Tongue (tissue), 2 donors: ENCODE measurements around the gene KLF2. TPM values are rescaled to one million over a fixed set of nuclear protein-coding genes. Genes with fewer than 3 reads are reported as not detected.
A peak's percentile ranks its signal among the peaks of the same experiment; 100 is the strongest.
"Not testable (repeated sequence)": the region's sequence is repeated elsewhere in the genome, so short reads cannot be mapped to it uniquely, and the experiment has no call there.

Experiments
- DNase-seq: peaks from one replicate; pipeline ENCODE4 v3.0.0-alpha.2; 2015
- total RNA-seq: library from RNA; depleted of rRNA; stranded (reverse); fragments of >200 nt; gene quantifications from one replicate; pipeline ENCODE4 v1.2.3, GENCODE V29; 2014

KLF2 gene
- total RNA-seq, 1 donor from 2014 or later = 14.2 TPM

- DNase-seq = peak; percentile 48
Observed at GRCh38 chr19:16338470-16339360, 14.1 kb downstream of the KLF2 start.

DNA sequence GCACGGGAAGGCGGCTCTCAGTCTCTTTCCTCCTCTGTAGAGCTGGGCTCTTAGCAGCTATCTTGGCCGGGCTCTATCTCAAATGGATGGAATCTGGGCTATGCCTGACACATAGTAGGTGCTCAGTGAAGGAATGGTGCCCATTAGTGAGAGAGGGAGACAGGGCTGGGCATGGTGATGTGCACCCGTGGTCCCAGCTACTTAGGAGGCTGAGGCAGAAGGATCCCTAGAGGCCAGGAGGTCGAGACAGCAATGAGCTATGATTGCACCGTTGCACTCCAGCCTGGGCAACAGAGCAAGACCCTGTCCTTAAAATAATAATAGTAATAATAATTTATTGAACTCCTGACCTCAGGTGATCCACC lies 14.7 kb downstream of the KLF2 start:
- DNase-seq = no peak

- DNase-seq = no peak
Observed at GRCh38 chr19:16340092-16340491, 15.5 kb downstream of the KLF2 start.

- DNase-seq = no peak
Observed at GRCh38 chr19:16340654-16341053, 16.0 kb downstream of the KLF2 start.

DNA sequence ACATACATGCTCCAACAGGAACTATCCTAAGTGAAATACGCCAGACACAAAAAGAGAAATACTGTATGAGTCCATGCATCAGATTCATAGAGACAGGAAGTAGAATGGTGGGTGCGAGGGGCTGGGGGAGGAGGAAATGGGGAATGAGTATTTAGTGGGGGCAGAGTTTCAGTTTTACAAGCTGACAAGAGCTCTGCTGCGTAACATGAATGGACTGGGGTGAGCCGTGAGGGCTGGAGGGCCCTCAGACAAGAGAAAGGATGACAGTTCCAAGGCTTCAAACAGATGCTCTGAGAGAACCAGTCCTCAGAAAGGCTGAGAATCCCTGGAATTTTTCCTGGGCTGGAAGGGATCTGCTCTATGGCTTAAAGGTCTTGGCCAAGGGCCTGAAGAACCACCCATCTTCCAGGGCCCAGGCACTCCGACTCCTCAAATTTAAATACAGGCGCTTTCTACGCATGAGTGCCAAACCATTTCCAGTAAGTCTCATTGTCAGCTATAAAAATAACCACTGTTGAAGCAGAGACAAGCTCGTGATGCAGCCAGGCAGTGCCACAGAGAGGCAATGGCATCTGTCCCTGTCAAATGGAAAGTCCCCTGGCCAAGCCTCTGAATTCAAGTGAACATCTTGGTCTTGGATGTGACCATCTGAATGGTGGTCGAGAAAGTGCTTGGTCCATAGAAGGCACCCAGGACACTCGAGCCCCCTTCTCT lies 17.5 kb downstream of the KLF2 start:
- peak; percentile 83 for DNase-seq

DNA sequence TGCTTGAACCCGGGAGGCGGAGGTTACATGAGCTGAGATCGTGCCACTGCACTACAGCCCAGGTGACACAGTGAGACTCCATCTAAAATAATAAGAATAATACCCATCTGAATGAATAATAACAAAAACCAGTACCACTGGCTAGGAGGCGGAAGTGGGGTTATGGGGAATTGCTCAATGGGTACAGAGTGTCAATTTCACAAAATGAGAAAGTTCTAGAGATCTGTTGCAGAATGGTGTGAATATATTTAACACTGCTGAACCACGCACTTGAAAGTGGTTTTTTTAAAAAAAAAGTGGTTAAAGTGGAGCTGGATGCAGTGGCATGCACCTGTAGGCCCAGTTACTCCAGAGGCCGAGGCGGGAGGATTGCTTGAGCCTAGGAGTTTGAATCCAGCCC lies 18.5 kb downstream of the KLF2 start:
- DNase-seq = no peak

GRCh38 chr19:16345457-16345856 lies 20.8 kb downstream of the KLF2 start:
- DNase-seq = no peak

GRCh38 chr19:16347099-16347498 lies 22.5 kb downstream of the KLF2 start:
- DNase-seq = not testable (repeated sequence)

GRCh38 chr19:16347706-16348105 lies 23.1 kb downstream of the KLF2 start:
- no peak for DNase-seq

DNA sequence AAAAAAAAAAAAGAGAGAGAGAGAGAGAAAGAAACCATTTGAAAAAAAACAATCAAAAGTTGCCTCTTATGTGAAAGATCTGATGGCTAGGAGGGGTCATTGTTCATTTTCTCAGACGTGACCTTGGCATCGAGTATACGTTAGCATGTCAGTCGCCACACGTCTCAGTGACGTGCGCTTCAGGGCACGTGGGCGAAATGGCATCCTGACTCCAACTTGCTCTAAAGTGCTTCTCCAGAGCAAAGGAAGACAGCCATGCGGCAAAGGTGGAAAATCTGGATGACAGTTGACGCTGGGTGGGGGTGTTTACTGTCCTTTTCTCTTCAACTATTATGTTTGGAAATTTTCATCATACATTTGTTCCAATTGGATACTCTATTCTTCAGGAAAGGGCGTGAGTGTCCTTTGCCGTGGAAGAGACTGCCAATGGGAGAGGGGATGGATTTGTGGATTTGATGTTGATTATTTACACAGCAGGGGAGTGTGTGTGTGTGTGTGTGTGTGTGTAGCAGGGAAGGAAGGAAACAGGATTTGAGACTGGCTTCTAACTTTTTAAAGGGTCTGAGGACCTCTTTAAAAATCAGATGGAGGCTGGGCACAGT lies 25.0 kb downstream of the KLF2 start:
- DNase-seq = no peak

DNA sequence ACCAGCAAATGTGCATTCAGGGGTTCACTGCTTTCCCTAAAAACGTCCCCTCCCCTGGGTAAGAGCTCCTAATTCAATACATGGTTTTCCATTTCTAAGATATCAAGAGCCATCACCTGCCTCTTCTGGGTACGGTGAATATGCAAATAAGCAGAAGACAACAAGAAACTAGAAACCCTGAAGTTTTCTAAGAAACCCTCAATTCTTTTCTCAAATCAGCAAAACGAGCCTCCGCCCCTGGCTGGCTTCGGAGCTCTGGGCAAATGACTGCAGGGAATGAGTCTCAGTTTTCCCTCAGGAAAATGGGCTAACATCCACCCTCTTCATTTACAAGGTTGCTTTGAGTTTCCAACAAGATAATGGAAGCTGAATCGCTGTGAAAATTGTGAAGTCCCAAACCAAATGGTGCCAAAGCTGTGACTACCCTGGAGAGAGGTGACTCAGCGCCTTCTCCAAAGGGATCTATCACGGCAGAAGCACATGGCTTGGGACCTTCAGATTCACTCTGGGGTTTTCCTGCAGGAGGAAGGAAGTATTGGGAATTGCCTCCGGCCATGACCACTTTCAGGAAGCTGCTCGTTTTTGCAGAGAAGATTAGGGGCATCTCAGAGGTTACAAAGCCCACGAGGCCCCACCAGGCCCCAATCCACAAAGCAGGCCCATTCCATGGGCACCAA lies 26.6 kb downstream of the KLF2 start:
- DNase-seq = no peak

DNA sequence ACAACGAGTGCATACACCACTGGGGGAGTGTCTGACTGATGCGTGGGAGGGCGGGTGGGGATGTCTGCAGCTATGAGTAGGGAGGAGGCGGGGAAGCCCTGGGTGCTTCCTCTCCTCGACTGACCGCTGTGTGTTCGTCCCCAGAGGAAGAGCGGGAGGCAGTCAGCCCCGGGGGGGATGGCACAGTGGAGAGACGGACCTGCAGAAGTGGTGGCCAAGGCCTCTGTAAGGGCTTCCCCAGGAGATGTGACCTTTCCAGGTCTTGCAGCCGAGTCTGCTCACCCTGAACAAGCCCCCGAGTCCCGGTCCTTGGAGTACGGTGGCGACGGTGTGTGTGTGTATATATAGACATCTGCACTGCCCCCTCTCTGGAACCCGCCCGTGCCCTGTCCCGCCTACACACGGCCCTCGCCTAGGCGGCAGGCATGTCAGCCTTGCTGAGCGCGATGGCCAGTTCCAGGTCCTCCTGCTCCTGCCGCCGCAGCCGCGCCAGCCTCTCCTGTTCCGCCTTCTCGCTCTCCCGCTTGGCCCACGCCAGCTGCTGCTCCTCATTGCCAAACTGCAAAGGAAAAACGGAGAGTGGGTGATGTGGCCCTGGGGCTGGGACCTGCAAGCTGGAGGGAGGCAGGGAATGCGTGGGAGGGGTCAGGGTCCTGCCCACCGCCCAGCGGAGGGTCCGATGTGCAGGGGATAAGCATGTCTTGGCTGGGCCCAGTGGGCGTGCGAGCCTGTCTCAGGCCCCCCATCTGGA lies 30.8 kb downstream of the KLF2 start:
- DNase-seq = no peak

DNA sequence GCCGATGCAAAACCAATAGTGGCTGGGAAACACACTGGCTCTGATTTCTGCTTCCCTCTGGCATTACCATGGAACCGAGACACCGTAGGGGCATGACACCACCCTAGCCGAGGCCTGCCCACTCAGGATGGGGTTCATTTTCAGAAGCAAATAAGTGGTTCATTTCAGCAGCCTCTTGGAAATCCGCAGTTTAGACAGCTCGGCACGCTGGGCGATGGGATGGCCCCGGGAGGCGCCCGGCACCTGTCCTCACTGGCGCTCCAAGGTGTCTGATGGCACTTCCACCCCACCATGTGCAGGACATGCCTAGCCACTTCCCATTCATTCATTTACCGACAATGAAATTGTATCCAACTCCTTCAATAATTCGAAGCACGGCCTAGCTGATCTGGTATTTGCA lies 33.8 kb downstream of the KLF2 start:
- DNase-seq = no peak

DNA sequence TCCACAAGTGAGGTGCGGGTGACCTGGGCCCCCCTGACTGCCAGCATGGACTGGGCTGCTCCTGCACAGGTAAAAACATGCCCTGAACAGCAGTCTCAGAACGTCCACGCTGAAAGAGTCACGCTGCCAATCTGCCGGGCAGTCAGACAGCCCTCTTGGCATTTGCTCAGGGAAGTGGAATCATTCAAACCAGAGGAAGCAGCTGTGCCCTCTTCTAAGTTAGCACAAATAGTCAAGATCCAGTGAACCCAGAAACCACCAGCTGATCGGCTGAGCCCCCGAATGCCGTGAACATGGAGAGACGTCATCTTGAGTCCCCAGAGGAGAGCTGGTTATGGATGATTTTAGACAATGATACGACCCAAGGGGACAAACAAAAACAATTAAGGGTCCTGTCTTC lies 34.4 kb downstream of the KLF2 start:
- DNase-seq = peak; percentile 46

GRCh38 chr19:16359964-16360363 lies 35.3 kb downstream of the KLF2 start:
- DNase-seq = no peak

GRCh38 chr19:16360738-16361137 lies 36.1 kb downstream of the KLF2 start:
- no peak for DNase-seq

DNA sequence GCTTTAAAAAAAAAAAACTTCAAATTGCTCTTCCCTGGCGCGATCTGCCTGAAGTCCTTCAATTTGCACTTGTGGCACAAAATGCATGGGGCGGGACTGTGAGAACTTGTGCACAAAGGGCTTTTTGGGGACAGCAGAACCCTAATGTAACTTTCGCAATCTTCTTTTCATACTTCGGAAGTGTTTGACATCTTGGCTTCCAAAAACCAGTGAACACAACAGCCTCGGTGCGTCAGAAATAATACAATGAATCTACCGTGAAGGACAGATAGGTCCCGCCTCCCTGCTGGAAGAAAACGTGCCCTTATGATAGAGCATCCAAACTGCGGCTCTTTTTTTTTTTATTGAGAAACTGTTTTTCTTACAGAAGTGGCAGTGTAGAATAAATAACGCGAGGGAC lies 36.6 kb downstream of the KLF2 start:
- no peak for DNase-seq

DNA sequence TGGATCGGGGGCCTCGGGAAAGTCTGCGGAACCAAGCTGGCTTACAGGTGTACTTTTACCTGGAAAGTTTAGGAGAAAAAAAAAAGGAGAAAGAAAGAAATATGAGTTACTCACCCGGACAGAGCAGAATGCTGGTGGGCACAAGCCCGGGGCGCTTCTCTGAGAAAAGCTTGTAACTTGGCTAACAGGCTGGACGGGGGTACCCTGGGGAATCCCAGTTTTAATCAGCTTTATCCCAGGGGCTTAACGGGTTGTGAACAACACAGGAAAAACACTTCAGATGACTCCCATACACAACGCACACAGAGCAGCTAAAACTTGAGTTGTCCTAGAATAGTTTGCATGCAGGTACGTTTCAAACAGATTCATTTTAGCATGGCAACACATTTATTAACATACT lies 37.3 kb downstream of the KLF2 start:
- DNase-seq = peak; percentile 35

DNA sequence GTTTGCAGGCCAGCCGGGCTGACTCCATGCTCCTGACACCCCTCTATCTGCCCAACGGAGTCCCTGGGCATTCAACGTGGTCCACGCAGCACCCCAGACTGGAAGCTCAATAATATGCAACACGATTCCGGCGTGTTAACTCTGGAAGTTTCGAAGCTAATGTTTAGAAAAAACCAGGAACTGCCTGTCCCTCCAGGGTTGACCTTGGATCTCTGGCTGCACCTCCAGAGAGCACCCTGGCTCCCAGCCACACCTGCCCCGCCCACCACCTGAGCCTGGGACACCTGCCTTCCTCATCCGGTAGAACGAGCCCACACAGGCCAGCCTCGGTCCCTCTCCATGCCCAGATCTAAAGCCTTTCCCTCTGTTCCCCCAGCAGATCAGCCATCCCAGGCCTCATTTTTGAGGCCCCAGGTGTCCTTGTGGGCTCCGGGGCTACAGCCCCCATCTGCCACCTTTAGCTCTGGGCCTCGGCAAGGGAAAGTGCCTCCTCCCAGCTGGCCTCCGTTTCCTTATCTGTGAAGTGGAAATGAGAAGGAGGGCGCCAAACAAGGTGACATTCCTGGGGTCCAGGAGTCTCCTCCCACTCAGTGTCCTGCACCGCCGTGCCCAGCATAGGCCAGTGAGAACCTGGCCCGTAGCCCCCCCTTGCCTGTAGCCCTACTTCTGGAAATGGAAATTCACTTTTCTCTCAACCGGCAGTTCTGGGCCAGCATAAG lies 38.7 kb downstream of the KLF2 start:
- no peak for DNase-seq

DNA sequence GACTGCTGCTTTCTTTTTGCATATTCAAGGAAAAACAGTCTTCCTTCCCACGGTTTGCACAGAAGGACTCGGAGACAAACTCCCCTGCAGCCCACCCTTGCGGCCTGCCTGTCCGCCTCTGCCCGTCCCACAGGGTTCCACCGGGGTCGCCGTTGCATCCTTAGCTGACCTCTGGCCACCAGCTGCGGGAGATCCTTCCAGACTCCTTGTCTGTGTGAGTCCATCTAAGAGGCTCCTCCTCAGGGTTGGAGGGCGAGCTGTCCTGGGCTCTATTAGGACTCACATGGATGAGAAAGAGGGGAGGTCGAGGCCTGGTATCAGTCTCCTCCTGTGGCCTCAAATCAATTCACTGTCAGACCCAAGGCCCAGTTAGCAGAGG lies 39.2 kb downstream of the KLF2 start:
- no peak for DNase-seq

DNA sequence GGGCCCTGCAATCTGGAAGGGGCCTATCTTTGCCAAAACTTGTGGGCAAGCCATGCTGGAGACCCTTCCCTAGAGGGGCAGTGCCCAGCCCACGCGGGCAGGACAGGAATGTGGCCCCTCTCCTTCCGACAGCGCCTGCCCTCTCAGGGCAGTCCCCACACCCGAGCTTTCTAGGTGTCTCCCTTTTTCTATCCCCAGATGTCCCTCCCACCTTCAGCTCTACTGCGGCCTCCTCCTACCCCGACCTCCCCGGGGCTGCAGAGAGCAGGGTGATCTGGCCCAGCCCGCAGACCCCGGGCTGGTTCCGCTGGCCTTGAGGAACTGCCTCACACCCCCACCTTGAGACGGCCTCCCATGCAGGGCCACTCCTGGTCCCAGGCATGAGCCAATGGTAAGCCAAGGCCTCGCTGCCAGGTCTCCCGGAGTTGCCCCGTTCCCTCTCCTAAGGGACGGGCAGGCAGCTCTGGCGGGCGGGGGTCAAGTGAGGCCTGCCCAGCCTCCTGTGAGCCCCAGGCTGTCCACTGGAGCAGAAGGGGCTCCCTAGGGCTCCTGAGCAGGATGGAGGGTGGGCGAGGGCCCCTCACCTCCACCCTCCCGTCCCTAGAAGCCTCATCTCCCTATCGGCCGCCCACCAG lies 39.7 kb downstream of the KLF2 start:
- DNase-seq = no peak
